NCI-H82 treated with DMSO at 0.1 percent for 48 hours (cell line): ENCODE results near the gene PLCG1.

Source experiments
- DNase-seq: peaks from one replicate; lab custom pipeline; 2025; ENCODE audit not compliant: unreplicated experiment; lab: John Stamatoyannopoulos, UW

The PLCG1 gene

GRCh38 chr20:41204304-41205265, 67.2 kb downstream of the PLCG1 start:
- DNase-seq = no peak

GRCh38 chr20:41205313-41205712, 68.0 kb downstream of the PLCG1 start:
- DNase-seq = no peak

- DNase-seq = no peak
These were observed 75.9 kb downstream of the PLCG1 start for GRCh38 chr20:41213150-41213820.

GRCh38 chr20:41214202-41214601, 76.9 kb downstream of the PLCG1 start:
- DNase-seq = no peak

GRCh38 chr20:41214666-41215065, 77.3 kb downstream of the PLCG1 start:
- DNase-seq = no peak

- no peak for DNase-seq
These were observed 80.1 kb downstream of the PLCG1 start for GRCh38 chr20:41217422-41217821.

GRCh38 chr20:41218466-41218865, 81.1 kb downstream of the PLCG1 start:
- no peak for DNase-seq

- DNase-seq = no peak
These were observed 82.5 kb downstream of the PLCG1 start for GRCh38 chr20:41219824-41220223.

- DNase-seq = no peak
These were observed 84.4 kb downstream of the PLCG1 start for GRCh38 chr20:41221614-41222218.

- no peak for DNase-seq
These were observed 85.0 kb downstream of the PLCG1 start for GRCh38 chr20:41222296-41222695.

- DNase-seq = no peak
These were observed 85.4 kb downstream of the PLCG1 start for GRCh38 chr20:41222703-41223102.

GRCh38 chr20:41223112-41223511, 85.8 kb downstream of the PLCG1 start:
- DNase-seq = no peak

- no peak for DNase-seq
These were observed 86.9 kb downstream of the PLCG1 start for GRCh38 chr20:41224281-41224680.

GRCh38 chr20:41225091-41225490, 87.7 kb downstream of the PLCG1 start:
- no peak for DNase-seq

GRCh38 chr20:41226426-41226825, 89.1 kb downstream of the PLCG1 start:
- DNase-seq = no peak
